ENCODE results near the gene PTPN14. TPM values are rescaled to one million over a fixed set of nuclear protein-coding genes. Genes with fewer than 3 reads are reported as not detected.

The PTPN14 gene
- total RNA-seq, 1 donor from 2014 or later, result 25.6 TPM

DNA sequence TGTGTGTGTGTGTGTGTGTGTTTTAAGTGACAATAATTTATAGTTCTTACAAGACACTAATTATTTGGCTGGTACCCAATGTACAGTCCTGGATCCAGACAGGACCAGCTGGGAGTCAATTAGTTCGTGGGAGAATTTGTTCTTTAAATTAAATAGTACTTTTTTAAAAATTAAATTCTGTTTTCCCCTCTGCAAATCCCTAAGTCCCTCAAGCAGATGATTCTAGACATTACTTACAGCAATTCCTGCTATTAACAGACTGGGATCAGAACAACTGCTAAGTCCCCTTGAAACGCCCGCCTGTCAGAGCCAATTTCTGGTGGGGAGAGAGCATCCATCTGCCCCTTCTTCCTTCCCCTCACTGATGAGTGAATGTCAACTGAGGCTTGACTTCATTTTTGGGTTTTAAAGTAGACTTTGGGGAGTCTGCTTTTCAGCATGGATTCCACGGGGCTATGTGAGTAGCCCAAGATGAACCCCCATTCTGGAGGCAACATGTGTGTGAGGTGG is 186.6 kb downstream of the PTPN14 start:
- ATAC-seq, result no peak
- intact Hi-C loops (cut with micrococcal nuclease), result no loop called here
- DNase-seq, result no peak

DNA sequence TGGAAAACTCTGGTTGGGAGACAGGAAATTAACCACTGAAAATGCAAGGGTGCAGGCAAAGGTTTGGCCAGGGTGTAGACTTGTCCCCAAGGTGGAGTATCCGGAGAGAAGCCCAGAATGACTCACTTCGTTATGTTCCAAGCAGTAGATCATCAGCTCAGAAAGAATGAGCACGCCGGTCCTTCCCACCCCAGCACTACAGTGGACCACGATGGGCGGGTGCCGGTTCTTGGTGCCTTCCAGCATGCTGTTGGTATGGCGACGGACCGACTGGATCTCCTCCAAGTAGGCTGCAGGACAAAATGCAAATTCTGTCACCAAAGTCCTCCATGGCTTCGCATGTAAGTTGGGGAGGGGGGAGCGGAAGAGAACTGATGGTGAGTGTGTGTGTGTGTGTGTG is 187.0 kb downstream of the PTPN14 start:
- peak; percentile 67 for ATAC-seq
- intact Hi-C loops (cut with micrococcal nuclease), result no loop called here
- peak; percentile 71 for DNase-seq

DNA sequence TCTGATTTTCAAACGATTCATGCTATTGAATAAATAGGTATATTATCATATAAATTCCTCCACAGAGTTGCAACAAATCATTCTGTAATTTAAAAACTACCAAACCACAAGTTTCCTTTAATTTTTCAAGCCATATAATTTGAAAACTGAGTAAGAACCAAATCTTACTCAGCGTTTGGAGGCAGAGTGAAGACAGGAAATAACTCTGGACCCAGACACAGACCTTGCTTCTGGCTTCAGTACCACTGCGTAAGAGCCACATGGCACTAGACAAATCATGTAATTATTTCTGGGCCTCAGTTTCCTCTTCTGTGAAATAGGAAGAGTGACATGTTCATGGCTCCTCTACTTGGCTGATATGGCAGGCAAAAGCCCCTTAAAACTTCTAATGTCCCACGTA is 188.0 kb downstream of the PTPN14 start:
- intact Hi-C loops (cut with micrococcal nuclease), result no loop called here
- ATAC-seq (no peak), DNase-seq (no peak)

DNA sequence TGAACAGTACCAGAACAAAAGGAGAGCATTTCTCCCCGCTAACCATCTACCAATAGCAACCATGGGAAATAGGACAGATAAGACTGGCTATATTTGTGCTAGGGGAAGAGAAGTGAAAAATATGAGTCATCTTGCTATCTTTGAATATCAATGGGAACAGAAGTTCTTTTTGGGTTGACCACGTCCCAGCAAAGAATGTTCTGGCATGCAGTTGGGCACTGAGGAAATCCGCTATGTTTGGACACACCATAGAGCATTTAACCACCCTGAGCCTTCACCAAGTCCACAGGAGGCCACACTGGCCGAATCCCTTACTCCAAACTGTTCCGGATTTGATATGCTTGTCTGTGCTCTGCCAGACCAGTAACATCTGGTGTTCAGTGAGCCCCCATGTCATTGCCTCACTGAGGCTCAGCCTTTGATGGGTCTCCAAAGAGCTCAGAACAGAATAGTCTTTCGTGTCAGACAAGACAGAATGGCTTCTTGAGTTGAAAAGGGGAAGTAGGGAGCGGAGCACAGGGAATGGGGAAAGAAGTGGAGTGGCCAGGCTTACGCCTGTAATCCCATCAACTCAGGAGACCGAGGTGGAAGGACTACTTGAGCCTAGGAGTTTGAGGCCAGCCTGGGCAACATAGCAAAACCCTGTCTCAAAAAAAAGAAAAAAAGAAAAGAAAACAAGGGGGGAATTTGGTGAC is 189.1 kb downstream of the PTPN14 start:
- intact Hi-C loops (cut with micrococcal nuclease), result no loop called here
- peak; percentile 90 for ATAC-seq
- DNase-seq, result no peak

DNA sequence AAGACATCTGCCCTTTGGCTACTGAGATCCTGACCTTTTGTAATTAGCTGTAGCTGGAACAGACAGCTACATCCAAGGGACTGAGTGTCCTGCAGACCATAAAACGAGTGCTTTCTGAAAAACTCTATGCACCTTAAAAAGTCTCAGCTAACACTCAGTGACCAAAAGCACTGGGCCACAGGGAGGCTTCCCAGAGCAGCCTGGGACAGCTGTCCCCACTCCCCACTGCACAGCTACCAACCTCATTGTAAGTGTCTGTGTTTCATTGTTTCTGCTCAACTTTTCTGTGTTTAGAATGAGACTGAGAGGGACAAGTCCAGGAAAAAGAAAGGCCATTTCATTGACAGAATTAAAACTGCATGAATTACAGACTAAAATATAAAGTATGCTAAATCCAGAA is 189.8 kb downstream of the PTPN14 start:
- intact Hi-C loops (cut with micrococcal nuclease), result no loop called here
- DNase-seq (no peak), ATAC-seq (peak; percentile 9)

DNA sequence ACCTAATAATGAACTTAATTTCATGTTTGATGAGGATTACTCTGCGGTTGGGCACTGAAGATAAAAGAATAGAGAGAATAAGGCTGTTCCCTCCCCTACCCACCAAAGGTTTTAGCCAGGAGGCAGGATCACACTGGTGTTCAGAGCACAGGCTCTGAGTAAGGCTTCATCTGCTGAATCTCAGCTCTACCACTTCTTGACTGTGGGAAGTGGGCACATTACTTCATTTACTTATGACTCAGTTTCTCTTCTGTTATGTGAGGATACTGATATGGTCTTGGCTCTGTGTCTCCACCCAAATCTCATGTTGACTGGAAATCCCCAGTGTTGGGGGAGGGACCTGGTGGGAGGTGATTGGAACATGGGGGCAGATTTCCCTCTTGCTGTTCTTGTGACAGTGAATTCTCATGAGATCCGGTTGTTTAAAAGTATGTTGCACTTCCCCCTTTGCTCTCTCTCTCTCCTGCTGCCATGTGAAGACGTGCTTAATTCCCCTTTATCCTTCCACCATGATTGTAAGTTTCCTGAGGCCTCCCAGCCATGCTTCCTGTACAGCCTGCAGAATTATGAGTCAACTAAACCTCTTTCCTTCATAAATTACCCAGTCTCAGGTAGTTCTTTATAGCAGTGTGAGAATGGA is 190.8 kb downstream of the PTPN14 start:
- intact Hi-C loops (cut with micrococcal nuclease), result no loop called here
- DNase-seq (no peak), ATAC-seq (no peak)

DNA sequence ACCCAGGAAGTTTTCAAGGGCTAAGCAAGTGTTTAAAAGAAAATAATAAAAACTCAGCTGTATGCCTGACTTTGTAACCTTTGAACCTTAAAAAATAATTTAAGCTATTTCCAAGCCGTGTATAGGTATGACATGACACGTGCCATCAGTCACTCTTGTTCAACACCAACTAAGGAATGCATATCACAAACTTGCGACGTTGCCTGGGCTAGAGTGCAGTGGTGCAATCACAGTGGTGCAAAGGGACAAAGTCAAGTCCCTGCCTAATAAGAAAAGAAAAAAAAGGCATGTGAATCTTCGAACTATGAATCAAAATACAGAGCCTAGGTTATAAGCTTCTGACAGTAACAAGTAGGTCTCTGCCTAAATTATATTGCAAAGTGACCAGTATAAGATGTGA is 191.3 kb downstream of the PTPN14 start:
- DNase-seq, result no peak
- no peak for ATAC-seq
- intact Hi-C loops (cut with micrococcal nuclease), result no loop called here

DNA sequence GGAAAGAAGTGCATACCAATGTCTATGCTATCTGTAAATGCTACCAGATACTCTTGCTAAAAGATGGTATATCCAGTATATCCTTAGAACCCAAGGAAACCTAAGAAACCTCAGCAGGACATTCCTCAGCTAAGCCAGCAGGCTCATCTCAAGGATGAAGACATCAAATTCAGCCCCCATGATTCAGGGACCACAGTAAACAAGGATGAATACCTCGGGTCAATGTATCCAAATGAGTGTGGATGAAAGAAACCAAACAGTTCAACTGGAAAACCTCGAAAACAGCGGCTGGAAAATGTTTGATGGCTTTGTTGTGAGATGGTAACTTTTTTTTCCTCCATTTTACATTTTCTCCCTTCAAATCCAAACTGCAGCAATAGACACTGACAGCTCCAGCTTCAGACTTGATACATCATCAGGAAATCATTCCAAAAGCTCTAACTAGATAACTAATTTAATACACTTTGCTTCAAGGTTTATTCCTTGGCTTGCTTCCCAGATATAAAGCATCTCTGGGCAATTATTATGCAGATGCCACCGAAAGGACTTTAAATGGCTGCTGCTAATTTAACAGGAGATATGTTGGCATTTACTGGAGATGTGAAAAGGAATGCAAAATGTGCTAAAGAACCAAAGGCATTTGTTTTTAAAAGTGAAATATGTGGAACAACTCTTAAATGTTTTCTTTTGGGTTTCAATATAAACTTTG is 196.8 kb downstream of the PTPN14 start:
- no peak for DNase-seq
- intact Hi-C loops (cut with micrococcal nuclease), result no loop called here
- ATAC-seq, result no peak

DNA sequence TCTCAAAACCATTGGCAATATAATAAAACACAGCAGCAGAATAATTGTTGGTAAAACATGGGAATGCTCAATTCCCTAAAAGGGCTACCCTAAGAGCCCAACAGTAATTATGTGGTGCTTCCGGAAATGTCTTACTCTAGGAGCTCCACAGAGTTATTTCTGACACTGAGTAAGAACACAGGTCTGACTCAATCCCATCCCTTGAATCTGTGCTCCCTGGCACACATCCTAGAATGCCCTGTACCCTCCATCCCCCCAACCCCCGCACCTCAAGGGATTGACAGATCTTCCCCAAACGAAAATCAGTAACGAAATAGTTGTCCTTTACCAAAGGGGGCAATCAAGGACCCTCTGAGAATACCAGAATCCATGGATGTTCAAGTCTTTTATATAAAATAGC is 198.6 kb downstream of the PTPN14 start:
- DNase-seq, result no peak
- intact Hi-C loops (cut with micrococcal nuclease), result no loop called here
- peak; percentile 57 for ATAC-seq

DNA sequence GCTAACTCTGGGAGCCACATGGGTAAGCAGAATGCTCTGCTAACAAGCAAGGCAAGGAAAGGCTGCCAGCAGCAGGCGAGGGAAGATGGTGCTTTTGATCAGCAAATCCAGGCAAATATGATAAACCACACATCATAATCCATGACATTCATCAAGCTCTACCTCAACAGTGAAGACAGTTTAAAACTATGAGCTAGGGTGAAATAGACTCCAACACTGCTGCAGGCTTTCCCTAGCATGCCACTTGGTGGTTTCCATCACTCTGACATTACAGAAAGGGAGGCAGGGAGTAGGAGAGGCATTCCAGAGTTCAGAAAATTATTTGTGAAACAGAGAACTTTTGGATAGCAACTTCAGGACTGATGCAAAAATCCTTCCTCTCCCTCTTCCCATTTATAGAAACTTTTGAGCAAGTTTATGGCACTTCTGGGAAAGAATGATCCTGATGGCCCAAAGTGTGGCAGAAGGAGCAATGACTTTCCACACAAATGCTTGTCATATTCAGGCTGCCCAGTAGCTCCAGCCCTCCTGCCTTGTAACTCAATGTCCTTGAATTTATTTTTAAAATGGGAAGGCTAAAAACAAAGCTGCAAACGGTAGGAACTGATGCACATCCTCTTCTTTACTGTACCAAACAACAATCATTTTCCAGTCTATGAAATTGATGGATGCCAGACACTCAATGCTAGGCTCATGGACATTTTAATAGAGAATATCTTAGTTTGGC is 199.7 kb downstream of the PTPN14 start:
- intact Hi-C loops (cut with micrococcal nuclease), result no loop called here
- DNase-seq (no peak), ATAC-seq (peak; percentile 49)

DNA sequence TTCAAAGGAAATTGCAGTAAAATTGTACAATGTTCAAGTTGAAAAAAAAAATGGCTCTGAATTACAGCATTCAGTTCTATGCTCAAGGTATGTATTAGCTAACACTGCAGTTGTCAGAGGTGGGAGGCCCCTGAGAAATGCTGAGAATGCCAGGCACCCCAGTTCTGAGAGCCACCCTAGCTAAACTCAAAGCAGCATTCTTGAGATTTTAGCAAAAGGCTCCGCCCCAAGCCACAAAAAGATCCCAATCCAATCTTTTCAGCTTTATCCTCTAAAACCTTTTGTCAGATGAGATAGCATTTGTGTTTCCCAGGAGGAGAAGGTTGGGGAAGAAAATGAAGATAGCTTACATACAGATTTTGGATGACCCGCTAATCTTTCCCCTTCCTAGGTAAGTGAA is 201.6 kb downstream of the PTPN14 start:
- intact Hi-C loops (cut with micrococcal nuclease), result no loop called here
- ATAC-seq, result no peak
- DNase-seq, result no peak

DNA sequence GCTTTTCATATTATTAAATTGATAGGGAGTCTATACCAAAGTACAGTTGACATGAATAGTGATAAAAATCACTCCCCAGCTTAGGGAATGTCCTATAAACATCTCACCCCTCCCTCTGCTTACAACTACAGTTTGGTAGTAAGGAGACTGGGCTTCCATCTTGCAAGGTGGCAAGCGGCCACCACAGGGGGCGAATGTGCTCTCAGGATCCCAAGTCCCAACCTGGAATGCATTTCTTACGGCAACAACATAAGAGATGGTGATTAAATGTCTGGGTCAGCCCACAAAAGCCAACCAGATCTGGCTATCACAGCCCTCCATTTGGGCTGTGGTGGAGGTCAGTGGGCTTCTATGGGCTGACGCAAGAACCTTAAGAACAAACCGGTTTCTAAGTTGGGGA is 202.4 kb downstream of the PTPN14 start:
- intact Hi-C loops (cut with micrococcal nuclease), result no loop called here
- no peak for ATAC-seq
- DNase-seq, result no peak

DNA sequence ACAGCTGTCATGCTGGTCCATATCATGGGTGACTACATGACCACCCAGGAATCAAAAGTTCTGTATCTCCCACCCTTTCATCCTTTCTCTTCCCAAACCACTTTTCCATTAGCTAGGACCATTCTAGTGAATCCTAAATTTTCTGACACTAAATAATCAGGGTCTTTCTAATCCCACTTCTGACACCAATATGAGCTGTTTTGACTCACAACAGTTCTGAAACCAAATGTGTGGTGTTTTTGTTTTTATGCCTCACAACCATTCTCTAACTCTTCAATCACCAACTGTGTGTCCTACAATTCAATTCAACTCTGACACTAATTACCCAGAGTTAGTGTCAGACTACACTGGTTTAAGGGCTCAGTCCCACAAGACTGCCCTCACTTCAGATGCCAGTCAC is 206.5 kb downstream of the PTPN14 start:
- ATAC-seq, result no peak
- DNase-seq, result no peak
- intact Hi-C loops (cut with micrococcal nuclease), result no loop called here

DNA sequence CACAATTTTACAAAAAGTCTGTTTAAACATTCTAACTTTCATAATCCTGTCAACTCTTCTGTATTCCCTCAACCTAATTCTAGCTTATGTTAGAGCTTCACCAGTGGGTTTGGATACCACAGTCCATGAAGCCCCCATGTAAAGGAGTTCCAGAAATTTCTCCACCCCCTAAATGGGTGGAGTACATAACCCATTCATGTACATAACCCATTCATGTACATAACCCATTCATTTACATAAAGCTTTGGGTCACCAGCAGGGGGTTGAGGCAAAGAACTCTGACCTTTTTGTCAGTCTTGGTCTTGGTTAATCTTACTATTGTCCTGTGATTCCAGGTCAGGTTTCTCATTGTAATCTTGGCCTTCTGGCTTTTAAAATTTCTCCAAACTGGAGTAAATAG is 208.9 kb downstream of the PTPN14 start:
- intact Hi-C loops (cut with micrococcal nuclease), result no loop called here
- DNase-seq, result no peak
- ATAC-seq, result no peak

DNA sequence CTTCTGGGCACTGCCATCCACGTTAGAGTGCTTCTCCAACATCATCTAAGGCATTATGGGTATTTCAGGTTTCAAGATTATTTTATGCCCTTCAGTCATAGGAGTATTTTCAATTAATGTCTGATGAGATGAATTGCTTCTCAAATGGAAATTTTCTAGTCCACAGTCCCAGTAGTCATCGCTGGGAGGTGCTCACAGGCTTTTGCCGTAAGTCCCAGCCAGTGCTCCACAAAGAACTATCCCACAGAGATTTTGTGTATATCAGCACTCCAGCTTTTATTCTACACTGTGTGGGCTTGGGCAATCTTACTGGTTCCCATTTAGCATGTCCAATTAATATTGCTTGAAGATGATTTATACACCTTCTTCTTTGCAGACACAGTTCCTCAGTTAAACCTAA is 209.5 kb downstream of the PTPN14 start:
- no peak for ATAC-seq
- intact Hi-C loops (cut with micrococcal nuclease), result no loop called here
- no peak for DNase-seq

DNA sequence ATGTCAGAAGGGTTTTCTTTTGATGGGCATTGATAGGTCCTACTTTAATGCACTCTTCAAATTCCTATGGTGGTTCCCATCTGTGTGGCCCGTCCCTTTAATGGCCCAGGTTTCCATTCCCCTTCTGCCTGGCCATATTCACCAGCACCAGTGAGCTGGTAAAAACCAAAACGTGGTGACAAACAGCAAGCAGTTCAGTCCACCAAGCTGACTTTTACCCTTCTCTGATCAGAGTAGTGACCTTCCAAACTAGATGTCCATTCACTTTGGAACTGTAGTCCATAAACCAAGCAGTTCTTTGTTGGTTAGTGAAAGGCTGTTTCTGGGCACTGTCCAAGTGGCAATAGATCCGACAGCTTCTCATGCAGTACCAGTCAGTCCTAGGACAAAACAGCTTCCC is 209.9 kb downstream of the PTPN14 start:
- DNase-seq (no peak), ATAC-seq (peak; percentile 16)
- intact Hi-C loops (cut with micrococcal nuclease), result no loop called here

DNA sequence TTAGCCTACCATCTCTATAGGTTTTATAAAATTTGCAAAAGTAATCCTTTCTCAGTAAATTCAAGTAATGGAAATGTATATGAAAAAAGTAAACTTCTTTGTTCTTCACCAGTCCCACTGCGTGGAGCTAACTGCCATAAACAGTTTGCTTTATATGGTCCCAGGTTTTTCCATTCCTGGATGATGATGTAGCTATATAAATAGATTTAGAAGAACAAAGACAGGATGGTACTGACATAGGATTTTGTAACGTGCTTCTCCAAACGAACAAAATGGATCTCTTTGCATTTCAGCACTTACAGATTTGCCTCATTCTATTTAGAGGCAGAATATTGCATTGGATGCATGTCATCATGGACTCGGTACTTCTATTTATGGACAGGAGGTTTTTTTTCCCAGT is 213.2 kb downstream of the PTPN14 start:
- peak; percentile 71 for ATAC-seq
- no peak for DNase-seq
- intact Hi-C loops (cut with micrococcal nuclease), result no loop called here

DNA sequence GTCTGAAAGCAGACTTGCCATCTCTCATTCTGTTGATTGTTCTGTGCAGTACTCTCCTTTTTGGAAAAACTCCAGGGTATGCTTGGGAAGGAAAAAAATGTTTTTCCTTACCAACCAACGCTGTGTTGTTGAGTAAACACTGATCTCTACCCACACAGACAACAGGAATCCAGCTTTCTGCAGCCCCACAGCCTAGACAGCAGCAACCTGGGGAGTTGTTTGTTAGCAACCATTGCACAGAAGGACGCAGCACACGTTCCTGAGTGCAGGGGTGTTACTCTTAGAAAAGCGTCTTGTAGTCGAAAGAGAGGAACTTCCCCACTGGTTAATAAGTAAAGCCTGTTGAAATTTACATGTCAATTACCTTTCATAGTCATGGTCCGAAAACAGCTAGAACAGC is 213.9 kb downstream of the PTPN14 start:
- DNase-seq (no peak), ATAC-seq (peak; percentile 56)
- intact Hi-C loops (cut with micrococcal nuclease), result no loop called here

DNA sequence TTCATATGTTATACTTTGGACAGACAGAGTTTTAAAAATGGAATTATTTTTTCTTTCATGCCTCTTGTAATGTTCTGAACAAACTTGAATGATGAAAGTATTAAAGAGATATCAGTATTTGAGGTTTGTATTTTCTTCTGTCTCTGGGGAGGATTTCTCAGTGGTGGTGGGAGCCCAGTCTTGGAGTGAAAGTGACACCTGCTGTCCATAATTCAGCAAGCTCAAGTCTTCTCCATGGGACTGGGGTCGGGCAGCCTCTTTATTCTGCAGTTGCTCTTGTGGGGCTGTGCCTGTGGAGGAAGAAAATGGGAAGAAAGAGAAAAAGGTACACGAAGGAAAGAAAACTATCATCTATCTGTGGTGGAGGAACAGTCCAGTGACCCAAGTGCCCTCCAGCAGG is 214.4 kb downstream of the PTPN14 start:
- intact Hi-C loops (cut with micrococcal nuclease), result no loop called here
- DNase-seq (no peak), ATAC-seq (peak; percentile 5)

DNA sequence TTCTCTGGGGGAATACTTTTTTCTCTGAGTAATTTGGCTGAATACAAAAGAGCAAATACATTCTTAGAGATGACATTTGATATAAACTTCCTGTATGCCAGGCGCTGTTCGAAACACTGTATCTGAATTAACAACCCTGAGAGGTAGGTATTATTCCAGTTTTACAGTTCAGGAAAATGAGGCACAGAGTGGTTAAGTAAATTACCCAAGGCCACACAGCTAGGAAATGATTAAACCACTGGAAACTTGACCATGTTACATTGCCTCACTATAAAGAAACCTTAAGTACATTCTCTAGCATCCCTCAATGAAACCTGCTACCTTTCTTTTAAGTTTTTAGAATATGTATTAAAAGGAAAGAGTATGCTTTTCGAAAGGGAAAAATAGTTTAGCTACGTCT is 215.8 kb downstream of the PTPN14 start:
- intact Hi-C loops (cut with micrococcal nuclease), result no loop called here
- ATAC-seq (no peak), DNase-seq (no peak)

All from left ventricle myocardium superior (tissue), 1 donor.